SK-N-DZ (cell line): ENCODE measurements around the gene UNC45B.
"Not testable (repeated sequence)": the region's sequence is repeated elsewhere in the genome, so short reads cannot be mapped to it uniquely, and the experiment has no call there.

Source experiments
- DNase-seq: peaks from one replicate; pipeline ENCODE4 v3.0.0-alpha.2; 2015; ENCODE audit warnings: low spot score

UNC45B gene

GRCh38 chr17:35214631-35215273 is 67.1 kb downstream of the UNC45B start:
- no peak for DNase-seq

- DNase-seq, result no peak
Measured at GRCh38 chr17:35217107-35217506, 69.5 kb downstream of the UNC45B start.

GRCh38 chr17:35218915-35219314 is 71.3 kb downstream of the UNC45B start:
- no peak for DNase-seq

- DNase-seq, result no peak
Measured at GRCh38 chr17:35222452-35222851, 74.8 kb downstream of the UNC45B start.

GRCh38 chr17:35224436-35224835 is 76.8 kb downstream of the UNC45B start:
- DNase-seq, result no peak

- no peak for DNase-seq
Measured at GRCh38 chr17:35227546-35227945, 79.9 kb downstream of the UNC45B start.

GRCh38 chr17:35229638-35230037 is 82.0 kb downstream of the UNC45B start:
- no peak for DNase-seq

GRCh38 chr17:35234315-35234714 is 86.7 kb downstream of the UNC45B start:
- not testable (repeated sequence) for DNase-seq

- DNase-seq, result no peak
Measured at GRCh38 chr17:35235289-35235688, 87.7 kb downstream of the UNC45B start.

GRCh38 chr17:35235917-35236316 is 88.3 kb downstream of the UNC45B start:
- no peak for DNase-seq

GRCh38 chr17:35236821-35237220 is 89.2 kb downstream of the UNC45B start:
- DNase-seq, result no peak

- no peak for DNase-seq
Measured at GRCh38 chr17:35238821-35239220, 91.2 kb downstream of the UNC45B start.
